T47D (cell line): Measurements from ENCODE around the gene KCNA5.

Experiments
- DNase-seq, 2 experiments: peaks; one replicate each; pipeline versions ENCODE4 v3.0.0 to v3.0.0-alpha.2; 2011 to 2012; ENCODE audit warnings: low read depth in 1 of 2, low spot score in 1 of 2
- JUND ChIP-seq: IDR thresholded peaks from 2 replicates; pipeline ENCODE4 v1.6.1; 2012; ENCODE audit warnings: low read depth
- in situ Hi-C: cut with HindIII; loops from 2 replicates; pipeline ENCODE4 v1.10.0; 2016; ENCODE audit warnings: low sequenced_read_pairs, low pct_unique_long_range_greater_than_20kb

The KCNA5 gene

DNA sequence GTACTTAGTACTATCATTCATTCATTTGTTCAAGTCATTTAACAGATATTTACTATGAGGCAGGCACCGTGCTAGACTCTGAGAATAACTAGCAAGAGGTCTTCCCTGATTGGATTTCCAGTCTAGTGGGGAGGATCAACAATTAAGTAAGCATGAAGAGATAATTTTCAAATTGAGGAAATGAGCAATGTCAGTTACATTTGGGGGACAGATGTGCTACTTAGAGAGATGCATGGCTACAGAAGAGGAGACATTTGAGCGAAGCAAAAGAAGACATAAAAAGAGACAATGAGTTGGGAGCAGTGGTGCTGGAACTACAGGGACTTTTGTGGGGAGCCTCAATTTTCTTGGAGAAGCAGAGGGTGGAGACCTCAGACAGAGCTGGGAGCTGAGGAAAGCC is 7.7 kb downstream of the KCNA5 start:
- TF ChIP-seq JUND = no peak
- DNase-seq = no peak
- in situ Hi-C loops = no loop called here

- no peak for DNase-seq
- no peak for TF ChIP-seq JUND
- in situ Hi-C loops = no loop called here
These were observed 8.2 kb downstream of the KCNA5 start for GRCh38 chr12:5051913-5052312.

- TF ChIP-seq JUND = no peak
- no peak for DNase-seq
- in situ Hi-C loops = no loop called here
These were observed 8.7 kb downstream of the KCNA5 start for GRCh38 chr12:5052348-5052747.

DNA sequence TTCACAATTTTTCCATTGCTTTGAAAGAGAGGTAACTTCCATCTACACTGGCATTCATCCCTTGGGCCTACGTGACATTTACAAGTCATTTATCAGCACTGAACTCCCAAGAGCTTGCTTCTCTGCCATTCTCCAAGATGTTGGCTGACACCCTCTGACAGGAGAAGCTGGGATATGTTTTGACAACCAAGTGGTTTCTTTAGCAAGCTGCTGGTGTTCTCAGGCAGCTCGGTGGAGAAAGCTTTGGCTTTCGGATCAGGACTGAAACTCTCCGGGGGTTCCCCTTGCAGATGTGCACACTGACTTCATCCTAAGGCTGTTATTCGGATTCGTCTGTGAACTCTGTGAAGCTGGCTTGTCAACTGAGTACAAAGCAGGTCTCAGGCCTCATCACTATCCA is 15.7 kb downstream of the KCNA5 start:
- DNase-seq = no peak
- TF ChIP-seq JUND = no peak
- in situ Hi-C loops = no loop called here

DNA sequence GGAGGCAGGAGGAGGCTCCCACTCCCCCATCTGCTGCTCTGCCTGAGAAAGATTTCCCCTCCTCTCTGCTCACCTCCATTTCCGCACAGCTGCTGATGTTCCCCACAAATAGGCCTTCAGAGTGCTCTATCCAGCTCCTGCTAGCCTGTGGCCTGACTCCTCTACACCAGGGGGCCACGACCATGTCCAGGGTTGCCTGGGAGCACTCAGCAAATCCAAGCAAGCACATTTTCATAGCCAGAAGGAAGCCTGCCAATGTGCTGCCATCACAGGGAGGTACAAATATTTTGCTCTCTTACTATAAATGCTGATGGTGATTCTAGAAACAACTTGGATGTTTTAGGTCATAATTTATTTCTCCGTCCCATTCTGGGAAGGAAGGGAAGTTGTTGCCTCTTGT is 17.3 kb downstream of the KCNA5 start:
- in situ Hi-C loops = no loop called here
- TF ChIP-seq JUND = no peak
- no peak for DNase-seq

DNA sequence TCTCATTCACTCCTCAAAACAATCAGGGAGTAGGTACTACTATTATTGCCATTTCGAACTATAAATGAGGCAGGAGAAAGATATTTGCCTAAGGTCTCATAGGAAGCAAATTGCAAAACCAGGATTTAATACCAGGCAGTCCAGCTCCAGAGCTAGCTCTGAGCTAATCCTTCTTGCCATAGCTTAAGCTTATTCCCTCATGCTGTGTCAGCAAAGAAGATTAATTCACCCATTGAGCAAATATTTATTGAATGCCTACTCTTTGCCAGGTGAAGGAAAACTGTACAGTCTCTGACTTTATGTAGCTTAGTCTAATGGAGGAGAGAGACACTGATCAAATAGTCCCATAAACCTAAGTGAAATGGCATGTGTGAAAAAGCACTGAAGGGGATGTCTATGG is 19.5 kb downstream of the KCNA5 start:
- in situ Hi-C loops = no loop called here
- DNase-seq = no peak
- no peak for TF ChIP-seq JUND

DNA sequence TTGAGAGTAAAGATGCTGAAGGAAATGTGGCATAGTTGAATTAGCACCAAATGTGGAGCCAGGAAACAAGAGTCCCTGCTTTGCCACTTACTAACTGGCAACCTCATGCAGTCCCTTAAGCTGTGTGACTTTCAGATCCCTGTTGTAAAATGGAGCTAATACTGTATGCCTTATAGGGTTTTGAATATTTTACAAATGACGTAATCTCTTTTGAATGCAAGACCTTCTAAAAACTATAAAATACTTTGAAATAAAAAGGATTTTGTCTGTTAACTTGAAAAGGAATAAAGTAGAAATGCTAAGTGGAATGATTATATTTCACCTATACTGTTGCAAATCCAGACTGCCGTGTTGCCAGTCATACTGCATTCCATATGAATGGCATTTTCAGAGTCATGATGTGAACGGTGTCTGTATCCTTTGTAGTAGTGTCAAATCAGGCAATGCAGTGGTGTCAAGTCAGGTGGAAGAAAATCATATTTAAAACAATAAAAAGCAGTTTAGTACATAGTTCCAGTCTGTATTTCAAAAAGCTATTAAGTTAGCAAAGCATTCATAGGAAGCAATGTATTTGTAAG is 21.3 kb downstream of the KCNA5 start:
- TF ChIP-seq JUND = no peak
- in situ Hi-C loops = no loop called here
- DNase-seq = no peak

DNA sequence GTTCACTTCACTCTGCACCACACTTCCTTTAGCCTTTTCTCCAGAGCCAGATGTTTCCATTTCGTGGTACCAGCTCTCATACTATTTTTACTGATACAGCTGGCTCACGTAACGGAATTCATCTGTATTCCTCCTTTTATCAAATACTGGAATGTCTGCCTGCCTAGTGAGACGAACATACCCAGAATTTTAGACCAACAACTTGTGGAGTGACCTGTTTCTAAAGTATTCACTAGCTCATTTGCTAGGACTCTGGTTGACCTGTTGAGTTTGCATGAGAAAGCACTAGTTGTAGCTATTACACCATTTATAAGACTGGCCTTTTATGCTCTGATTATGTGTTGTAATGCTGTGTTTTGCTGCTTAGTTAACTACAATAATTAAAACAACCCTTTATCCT is 22.6 kb downstream of the KCNA5 start:
- DNase-seq = no peak
- no peak for TF ChIP-seq JUND

DNA sequence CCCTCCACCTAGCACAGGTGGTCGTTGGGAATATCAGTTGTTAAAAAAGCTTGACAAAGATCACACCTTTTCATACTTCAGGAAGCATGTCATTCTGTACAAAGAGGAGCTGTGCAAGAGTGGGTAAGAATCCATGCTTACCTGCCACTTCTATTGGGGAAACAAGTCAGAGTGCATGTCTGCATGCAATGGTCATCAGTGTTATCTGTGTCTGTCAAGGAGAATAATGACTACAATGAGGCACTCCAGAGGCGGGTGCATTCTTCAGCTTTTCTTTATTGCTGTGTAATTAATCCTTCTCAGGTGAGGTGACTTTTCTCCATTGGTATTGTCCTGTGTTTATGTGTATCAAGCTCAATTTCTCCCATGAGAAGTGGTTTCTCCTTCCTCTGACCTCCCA is 24.4 kb downstream of the KCNA5 start:
- TF ChIP-seq JUND = no peak
- DNase-seq = no peak
- in situ Hi-C loops = no loop called here

More for the DNA sequence above, 22.6 kb downstream of the KCNA5 start:
- in situ Hi-C loops = no loop called here

- TF ChIP-seq JUND = no peak
- in situ Hi-C loops = no loop called here
- no peak for DNase-seq
These were observed 24.9 kb downstream of the KCNA5 start for GRCh38 chr12:5068619-5069018.

DNA sequence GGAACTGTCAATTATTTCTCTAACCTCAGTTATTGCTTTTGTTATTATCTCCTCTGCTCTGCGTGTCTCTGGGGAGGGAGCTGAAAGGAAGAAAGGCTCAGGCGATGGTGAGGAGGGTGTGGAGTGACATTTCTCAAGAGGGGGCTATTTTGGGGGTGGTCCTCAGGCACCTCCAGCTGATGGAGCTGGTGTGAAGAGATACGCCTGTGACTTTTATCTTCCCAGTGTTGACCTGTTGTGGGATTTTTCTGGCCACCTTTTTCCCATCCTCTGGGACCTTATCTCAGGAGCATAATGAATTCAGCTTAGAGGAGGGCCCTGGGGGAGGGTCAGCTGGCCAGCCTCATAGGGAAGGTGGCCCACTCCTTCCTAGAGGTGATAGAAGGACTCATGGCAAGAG is 26.4 kb downstream of the KCNA5 start:
- no peak for TF ChIP-seq JUND
- in situ Hi-C loops = no loop called here
- DNase-seq = no peak

DNA sequence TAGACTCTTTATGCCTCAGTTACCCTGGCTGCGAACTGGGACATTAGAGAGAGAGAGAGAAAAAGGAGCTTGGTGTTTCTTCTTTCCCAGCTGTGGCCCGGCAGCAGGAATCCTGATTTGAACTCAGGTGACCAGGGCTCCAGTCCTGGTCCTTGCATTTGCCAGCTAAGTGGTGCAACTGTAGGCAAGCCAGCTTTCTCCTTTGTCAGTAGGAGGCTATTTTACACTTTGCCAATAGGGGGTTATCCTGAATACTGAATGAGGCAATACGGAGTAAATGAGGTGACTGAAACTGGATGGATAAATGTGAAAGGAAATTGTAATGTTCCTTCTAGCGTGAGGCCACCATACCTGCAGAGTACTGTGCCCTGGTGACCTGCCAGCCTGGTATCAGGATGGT is 27.8 kb downstream of the KCNA5 start:
- in situ Hi-C loops = no loop called here
- DNase-seq = no peak
- TF ChIP-seq JUND = no peak

DNA sequence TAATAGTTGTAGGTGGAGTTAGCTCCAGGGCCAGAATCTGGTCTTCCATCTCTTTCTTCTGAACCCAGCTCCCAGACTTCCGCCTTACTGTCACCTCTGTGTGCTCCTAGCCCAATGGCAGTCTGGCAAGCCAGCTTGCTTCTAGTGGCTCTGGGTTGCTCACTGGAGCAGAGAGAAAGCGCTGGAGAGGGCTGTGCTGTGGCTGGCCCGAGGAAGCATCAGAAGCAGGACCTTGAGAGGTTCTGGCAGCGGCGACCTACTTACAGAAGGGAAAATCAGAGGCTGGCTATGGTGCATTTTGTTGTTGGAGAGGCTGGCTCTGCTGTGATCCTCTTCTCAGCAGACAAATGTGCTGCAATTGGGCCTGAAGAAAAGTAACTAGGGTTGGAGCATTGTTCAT is 28.6 kb downstream of the KCNA5 start:
- DNase-seq = no peak
- TF ChIP-seq JUND = no peak
- in situ Hi-C loops = no loop called here

DNA sequence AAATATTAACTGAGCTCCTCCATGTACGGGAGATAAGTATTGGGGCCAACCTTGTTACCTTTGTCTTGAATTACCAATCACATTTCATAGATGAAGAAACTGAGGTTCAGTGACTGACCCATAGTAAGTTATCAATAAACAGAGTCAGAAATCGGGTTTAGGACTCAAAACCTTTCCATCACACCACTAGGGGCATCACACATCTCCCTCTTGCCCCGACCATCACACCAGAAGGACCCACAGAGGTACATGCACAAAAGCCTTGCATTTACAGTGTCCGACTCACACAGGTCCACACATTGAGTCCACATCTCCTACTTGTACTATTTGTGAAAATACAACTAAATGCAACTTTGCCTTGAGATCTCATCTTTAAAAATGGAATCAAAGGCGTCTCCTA is 29.4 kb downstream of the KCNA5 start:
- in situ Hi-C loops = no loop called here
- TF ChIP-seq JUND = no peak
- DNase-seq = no peak
